Measurements from ENCODE around the gene BANF2. TPM values are rescaled to one million over a fixed set of nuclear protein-coding genes. Genes with fewer than 3 reads are reported as not detected.

BANF2 gene
- polyA plus RNA-seq, 1 of the 3 experiments (the other 2 are of a cell fraction) = not detected

DNA sequence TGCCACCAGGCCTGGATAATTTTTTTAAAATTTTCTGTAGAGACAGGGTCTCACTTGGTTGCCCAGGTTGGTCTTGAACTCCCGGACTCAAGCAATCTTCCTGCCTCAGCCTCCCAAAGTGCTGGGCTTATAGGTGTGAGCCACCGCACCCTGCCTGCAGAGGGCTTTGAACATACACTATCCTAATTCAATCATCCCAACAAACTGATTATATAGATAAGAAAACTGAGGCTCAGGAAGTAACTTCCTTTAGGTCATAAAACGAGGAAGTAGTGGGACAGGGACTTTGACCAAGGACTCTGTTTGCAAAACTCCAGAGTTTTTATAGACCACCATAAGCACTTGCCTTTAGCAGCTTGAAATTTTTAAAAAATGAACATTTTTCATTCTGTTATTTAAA, 5.0 kb upstream of the BANF2 start:
- Histone ChIP-seq H3K9me3 (no peaks in the 10 kb centered on the region), H3K9ac (no peak overlapping the region), H3K79me2 (ENCODE audit: insufficient read depth) (no peaks in the 10 kb centered on the region), H3K27me3 (ENCODE audit: insufficient read depth) (peaks cover 7% of the 10 kb centered on the region; the same call in 1 of the 2 replicates), H3K9me2 (no peaks in the 10 kb centered on the region), H3K36me3 (replicated peaks in 1 of 2; ENCODE audit: control insufficient read depth in 1 of 2, insufficient read depth in 2 of 2, low read length in 1 of 2) (no peaks in the 10 kb centered on the region), H3F3A (replicated peaks; ENCODE audit: insufficient read depth) (no peaks in the 10 kb centered on the region), H3K27ac (ENCODE audit: low read depth in 2 of 2, low read length in 1 of 2) (no peak overlapping the region), H3K4me3 (ENCODE audit: low read depth in 2 of 2, low read length in 1 of 2) (no peak overlapping the region), H3K4me1 (ENCODE audit: control insufficient read depth in 1 of 2, insufficient read depth in 2 of 2, low read depth in 1 of 2, low read length in 1 of 2) (no peaks in the 10 kb centered on the region), H3K4me2 (no peak overlapping the region), H4K20me1 (ENCODE audit: insufficient read depth) (no peaks in the 10 kb centered on the region), H2AFZ (ENCODE audit: low read depth) (no peak overlapping the region)
- no peak for TF ChIP-seq RXRA (IDR thresholded peaks at IDR 0.05; ENCODE audit: borderline replicate concordance, low read depth)
- no peak for TF ChIP-seq TCF12 (IDR thresholded peaks at IDR 0.05)
- DNase-seq = no peak
- POLR2A ChIA-PET = no interaction called here
- WGBS (ENCODE audit: low lambda C conversion rate) = 30% methylated on average over 3 of the region's 3 CpGs
- CTCF ChIA-PET = interaction anchor here (1.2 kb wide), 1 partner anchor 18 kb away, joined by 3 read pairs; no protein-coding TSS in a partner anchor

DNA sequence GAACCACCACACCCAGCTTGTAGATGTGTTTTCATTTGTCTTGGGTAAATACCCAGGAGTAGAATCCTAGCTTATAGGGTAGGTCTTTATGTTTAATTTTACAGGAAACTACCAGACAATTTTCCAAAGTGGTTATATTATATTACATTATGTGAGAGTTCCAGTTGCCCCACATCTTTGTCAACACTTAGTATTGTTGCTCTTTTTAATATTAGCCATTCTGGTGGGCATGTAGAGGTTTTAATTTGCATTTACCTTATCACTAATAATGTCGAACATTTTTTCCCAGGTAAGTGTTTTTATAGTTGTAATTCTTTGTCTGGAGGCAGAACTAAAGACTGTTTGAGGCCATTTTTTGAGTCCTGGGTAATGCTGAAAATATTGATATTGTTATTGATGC, 3.5 kb upstream of the BANF2 start:
- H2AFZ ChIP-seq (ENCODE audit: low read depth) = no peak overlapping the region
- H4K20me1 ChIP-seq (ENCODE audit: insufficient read depth) = no peaks in the 10 kb centered on the region
- no peak overlapping the region for H3K4me2 ChIP-seq
- H3K9me2 ChIP-seq = no peaks in the 10 kb centered on the region
- no peak for TF ChIP-seq TEAD4 (IDR thresholded peaks at IDR 0.05; ENCODE audit: borderline replicate concordance, insufficient read depth)
- no peak for TF ChIP-seq GATA2 (CRISPR knock-in tag; IDR thresholded peaks at IDR 0.05)
- no peak for TF ChIP-seq NRF1 (IDR thresholded peaks at IDR 0.05; ENCODE audit: low read depth, low read length)
- TF ChIP-seq MXI1 (IDR thresholded peaks at IDR 0.05; ENCODE audit: low read depth, low read length) = no peak
- TF ChIP-seq NFIC (IDR thresholded peaks at IDR 0.05; ENCODE audit: borderline replicate concordance) = no peak
- TF ChIP-seq, protein P1, sequence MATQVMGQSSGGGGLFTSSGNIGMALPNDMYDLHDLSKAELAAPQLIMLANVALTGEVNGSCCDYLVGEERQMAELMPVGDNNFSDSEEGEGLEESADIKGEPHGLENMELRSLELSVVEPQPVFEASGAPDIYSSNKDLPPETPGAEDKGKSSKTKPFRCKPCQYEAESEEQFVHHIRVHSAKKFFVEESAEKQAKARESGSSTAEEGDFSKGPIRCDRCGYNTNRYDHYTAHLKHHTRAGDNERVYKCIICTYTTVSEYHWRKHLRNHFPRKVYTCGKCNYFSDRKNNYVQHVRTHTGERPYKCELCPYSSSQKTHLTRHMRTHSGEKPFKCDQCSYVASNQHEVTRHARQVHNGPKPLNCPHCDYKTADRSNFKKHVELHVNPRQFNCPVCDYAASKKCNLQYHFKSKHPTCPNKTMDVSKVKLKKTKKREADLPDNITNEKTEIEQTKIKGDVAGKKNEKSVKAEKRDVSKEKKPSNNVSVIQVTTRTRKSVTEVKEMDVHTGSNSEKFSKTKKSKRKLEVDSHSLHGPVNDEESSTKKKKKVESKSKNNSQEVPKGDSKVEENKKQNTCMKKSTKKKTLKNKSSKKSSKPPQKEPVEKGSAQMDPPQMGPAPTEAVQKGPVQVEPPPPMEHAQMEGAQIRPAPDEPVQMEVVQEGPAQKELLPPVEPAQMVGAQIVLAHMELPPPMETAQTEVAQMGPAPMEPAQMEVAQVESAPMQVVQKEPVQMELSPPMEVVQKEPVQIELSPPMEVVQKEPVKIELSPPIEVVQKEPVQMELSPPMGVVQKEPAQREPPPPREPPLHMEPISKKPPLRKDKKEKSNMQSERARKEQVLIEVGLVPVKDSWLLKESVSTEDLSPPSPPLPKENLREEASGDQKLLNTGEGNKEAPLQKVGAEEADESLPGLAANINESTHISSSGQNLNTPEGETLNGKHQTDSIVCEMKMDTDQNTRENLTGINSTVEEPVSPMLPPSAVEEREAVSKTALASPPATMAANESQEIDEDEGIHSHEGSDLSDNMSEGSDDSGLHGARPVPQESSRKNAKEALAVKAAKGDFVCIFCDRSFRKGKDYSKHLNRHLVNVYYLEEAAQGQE (IDR thresholded peaks at IDR 0.05; ENCODE audit: low read depth, low read length) = no peak
- no peak for TF ChIP-seq CHD2 (IDR thresholded peaks at IDR 0.05; ENCODE audit: low read length, partially characterized antibody)
- H3K27me3 ChIP-seq (ENCODE audit: insufficient read depth) = peaks cover 7% of the 10 kb centered on the region; the same call in 1 of the 2 replicates
- H3K9ac ChIP-seq = no peak overlapping the region
- H3K4me1 ChIP-seq (ENCODE audit: control insufficient read depth in 1 of 2, insufficient read depth in 2 of 2, low read depth in 1 of 2, low read length in 1 of 2) = no peaks in the 10 kb centered on the region
- H3K27ac ChIP-seq (ENCODE audit: low read depth in 2 of 2, low read length in 1 of 2) = no peak overlapping the region
- H3K9me3 ChIP-seq = no peaks in the 10 kb centered on the region
- no peaks in the 10 kb centered on the region for H3F3A ChIP-seq (replicated peaks; ENCODE audit: insufficient read depth)
- CTCF ChIA-PET = no interaction called here
- no peak for DNase-seq
- no peaks in the 10 kb centered on the region for H3K79me2 ChIP-seq (ENCODE audit: insufficient read depth)
- H3K4me3 ChIP-seq (ENCODE audit: low read depth in 2 of 2, low read length in 1 of 2) = no peak overlapping the region
- 0% methylated on average over 1 of the region's 1 CpG for WGBS (ENCODE audit: low lambda C conversion rate)
- POLR2A ChIA-PET = no interaction called here
- no peaks in the 10 kb centered on the region for H3K36me3 ChIP-seq (replicated peaks in 1 of 2; ENCODE audit: control insufficient read depth in 1 of 2, insufficient read depth in 2 of 2, low read length in 1 of 2)
